HL-60 (cell line): Measurements from ENCODE around the gene ACAP1.
A peak's percentile ranks its signal among the peaks of the same experiment; 100 is the strongest.

Experiments used
- CTCF ChIP-seq: IDR thresholded peaks from one replicate; pipeline ENCODE4 v1.5.1; 2011; ENCODE audit warnings: low read length, control low read depth, inconsistent platforms; ENCODE audit not compliant: insufficient read depth
- POLR2AphosphoS5 ChIP-seq: IDR thresholded peaks from 2 replicates; pipeline ENCODE4 v1.6.1; 2012; ENCODE audit warnings: low read depth

GRCh38 chr17:7296189-7296861 is 40.0 kb upstream of the ACAP1 start:
- peak; percentile 3 for TF ChIP-seq CTCF
- no peak for TF ChIP-seq POLR2AphosphoS5
